Femur (tissue), 1 donor: Measurements from ENCODE around the gene CPLANE2.
"Not testable (repeated sequence)": the region's sequence is repeated elsewhere in the genome, so short reads cannot be mapped to it uniquely, and the experiment has no call there.

Experiments
- DNase-seq: peaks from one replicate; pipeline ENCODE4 v3.0.0-alpha.2; 2017

CPLANE2 gene

DNA sequence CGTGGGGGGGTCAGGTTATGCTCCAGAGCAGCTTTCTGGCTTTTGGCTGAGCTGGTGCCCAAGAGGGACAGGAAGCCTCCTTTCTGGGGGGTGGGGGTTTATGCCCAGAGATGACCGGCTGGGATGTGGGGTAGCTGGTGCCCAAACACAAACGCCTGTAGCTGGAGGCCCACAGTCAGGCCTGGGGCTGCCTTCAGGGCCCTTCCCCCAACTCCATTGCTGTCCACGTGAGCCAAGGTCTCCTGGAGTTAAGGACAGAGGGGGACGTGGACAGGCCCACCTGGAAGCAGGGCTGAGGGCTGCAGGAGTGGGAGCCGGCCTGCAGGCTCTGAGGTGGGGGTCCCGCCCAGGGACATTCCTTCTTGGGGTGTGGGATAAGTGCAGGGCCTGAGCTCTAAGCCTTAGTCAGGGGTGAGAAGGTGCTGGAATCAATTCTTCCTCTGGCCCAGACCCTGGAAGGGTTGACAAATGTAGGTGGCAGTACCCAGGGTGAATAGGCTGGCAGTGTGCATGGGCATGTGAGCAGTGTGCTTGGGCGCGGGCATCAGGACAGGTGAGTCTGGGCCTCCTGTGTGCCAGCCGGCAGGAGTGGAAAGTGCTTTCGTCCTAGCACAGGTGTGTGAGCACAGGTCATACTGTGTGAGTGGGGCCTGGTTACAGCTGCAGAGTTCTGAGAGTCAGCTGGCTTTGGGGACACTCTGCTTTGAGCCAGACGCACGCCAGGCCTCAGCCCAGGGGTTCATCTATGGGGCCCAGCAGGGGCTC lies 6.8 kb downstream of the CPLANE2 start:
- DNase-seq = no peak

GRCh38 chr1:16226490-16227179 lies 10.3 kb downstream of the CPLANE2 start:
- no peak for DNase-seq

DNA sequence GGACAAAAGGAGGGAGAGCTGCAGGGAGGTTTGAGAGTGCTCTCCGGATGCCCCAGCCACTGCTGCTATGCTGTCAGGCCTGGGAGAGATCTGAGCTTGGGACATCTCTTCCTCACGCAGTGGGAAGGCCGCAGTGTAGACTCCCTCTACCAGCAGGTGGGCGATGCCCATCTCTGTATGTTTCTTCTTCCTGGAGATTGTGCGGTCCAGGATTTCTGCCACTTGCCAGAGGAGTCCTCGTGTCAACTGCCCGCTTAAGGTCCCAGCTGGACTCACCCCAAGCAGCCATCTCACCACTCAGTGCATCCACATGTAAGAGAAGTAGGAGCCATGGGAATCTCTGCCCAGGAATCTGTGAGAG lies 10.9 kb downstream of the CPLANE2 start:
- DNase-seq = no peak

DNA sequence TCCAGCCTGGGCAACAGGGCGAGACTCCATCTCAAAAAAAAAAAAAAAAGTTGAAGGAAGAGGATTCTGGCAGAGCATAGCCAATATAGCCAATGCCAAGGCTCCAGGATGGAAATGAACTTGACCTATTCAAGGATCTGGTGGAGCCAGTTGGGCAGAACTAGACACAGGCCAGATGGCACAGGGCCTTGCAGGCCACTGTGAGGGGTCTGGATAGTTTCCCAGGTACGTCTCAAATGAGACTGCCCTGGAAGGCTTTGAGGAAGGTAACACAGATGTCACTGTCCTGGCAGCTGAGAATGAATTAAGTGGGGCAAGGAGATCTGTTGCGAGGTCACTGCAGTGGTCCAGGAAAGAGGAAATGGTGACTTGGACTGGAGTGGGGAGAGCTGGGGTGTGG lies 12.5 kb downstream of the CPLANE2 start:
- no peak for DNase-seq

GRCh38 chr1:16222716-16223115 lies 14.3 kb downstream of the CPLANE2 start:
- not testable (repeated sequence) for DNase-seq

DNA sequence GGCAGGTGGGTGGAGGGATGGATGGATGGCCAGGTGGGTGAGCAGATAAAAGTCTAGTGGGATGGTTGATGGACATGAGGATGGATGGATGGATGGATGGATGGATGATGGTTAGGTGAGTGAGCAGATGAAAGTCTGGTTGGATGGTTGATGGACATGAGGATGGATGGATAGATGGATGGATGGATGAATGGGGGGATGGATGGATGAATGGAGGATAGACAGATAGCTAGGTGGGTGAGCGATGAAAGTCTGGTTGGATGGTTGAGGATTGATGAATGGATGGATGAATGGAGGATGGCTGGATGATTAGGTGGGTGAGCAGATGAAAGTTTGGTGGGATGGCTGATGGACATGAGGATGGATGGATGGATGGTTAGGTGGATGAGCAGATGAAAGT lies 15.5 kb downstream of the CPLANE2 start:
- DNase-seq = no peak

DNA sequence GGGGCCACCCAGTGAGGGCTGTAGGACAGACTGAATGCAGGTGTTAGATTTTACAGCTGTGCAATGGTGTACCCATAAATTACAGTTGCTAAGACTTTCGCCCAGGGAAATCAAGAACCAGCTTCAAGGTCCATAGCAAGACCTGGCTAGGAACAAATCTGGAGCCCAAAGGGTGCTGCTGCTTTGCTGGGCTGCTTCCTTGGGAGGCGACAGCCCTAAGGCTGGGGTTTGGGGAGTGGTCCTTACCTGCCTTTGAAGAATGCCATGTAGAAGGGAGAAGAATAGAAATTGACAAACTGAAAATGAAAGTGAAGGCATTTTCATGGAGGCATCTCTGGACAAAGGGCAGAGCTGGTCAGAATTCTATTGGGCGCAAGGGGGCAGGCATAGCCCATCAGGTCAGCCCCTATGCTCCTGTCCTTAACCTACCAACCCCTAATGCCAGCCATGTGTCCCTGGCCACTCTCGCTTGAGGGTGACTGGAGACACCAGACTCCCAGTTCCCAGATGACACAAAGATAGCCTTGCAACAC lies 16.9 kb downstream of the CPLANE2 start:
- no peak for DNase-seq

GRCh38 chr1:16218674-16219071 lies 18.3 kb downstream of the CPLANE2 start:
- no peak for DNase-seq

DNA sequence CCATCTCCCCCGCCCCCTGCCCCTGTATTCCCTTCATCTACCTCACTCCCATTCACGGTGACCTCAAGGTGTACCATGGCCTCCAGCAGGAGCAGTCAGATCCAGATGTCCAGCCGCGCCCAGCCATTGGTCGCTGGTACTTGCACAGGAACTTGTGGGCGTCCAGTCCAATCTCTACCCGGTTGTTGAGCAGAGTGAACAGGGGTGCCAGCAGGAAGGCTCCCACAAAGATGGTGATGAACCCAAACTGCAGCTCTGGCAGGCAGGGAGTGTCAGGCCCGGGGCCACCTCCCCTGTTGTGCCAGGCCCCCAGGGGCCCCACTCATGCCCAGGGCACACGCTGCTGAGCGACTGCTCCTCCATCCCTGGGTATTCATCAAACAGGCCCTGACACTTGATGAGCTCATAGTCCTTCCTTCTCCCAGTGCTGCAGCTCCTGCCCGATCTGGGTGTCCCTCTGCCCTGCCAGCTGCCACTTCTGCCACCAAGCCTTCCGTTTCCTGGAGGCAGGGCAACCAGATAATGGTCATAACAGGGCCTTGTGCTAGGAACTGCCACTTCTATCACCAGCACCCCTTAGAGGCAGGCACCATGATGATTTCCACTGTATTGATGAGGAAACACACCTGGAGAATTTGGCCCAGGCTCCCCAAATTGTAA lies 18.8 kb downstream of the CPLANE2 start:
- no peak for DNase-seq

GRCh38 chr1:16217061-16217785 lies 19.8 kb downstream of the CPLANE2 start:
- DNase-seq = peak; percentile 99

DNA sequence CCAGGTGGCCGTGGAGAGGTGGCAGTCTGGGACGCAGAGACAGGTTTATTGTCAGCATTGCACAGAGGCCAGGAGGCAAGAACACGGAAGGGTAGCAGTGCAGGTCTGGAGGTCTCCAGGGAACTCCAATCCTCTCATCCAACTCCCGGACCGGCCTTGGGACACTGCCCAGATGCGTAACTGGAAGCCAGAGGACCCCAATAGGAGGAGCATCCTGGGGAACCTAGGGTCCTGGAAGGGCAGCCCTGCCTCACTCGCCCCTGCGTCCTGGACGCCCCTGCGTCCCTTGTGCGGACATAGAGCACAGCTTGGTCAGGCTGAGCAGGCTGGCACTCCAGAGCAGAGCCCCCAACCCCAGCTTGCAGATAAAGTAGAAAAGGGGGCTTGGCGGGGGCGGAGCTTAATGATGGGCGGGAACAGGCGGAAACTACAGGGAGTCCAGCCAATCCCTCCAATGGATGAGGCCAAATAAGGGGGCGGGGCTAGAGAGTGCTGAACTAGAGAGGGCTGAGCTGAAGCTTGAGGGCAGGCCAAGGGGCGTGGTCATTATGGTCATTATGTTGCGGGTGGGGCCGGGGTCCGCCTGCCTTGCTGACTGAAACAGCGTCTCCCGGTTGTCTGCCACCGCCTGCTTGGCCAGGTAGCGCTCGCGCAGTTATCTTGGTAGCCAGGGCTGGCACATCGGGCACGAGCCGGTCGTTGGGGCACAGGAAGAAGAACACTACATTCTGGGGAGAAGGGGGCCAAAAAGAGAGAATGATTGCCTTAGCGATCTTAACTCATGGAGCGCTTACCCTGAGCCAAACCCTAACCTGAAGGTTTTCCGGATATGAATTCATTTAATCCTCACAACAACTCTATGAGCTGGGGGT lies 20.9 kb downstream of the CPLANE2 start:
- DNase-seq = peak; percentile 94

DNA sequence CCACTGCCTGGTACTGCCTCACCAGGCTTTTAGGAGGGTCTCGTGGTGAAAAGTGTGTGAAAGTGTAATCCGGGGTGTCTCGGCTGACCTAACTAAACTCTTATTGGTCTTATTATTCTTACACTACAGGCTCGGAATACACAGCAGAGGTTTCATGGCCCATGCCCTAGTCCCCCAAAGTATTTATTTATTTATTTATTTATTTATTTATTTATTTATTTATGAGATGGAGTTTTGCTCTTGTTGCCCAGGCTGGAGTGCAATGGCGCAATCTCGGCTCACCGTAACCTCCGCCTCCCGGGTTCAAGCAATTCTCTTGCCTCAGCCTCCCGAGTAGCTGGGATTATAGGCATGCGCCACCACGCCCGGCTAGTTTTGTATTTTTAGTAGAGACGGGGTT lies 21.7 kb downstream of the CPLANE2 start:
- DNase-seq = not testable (repeated sequence)

DNA sequence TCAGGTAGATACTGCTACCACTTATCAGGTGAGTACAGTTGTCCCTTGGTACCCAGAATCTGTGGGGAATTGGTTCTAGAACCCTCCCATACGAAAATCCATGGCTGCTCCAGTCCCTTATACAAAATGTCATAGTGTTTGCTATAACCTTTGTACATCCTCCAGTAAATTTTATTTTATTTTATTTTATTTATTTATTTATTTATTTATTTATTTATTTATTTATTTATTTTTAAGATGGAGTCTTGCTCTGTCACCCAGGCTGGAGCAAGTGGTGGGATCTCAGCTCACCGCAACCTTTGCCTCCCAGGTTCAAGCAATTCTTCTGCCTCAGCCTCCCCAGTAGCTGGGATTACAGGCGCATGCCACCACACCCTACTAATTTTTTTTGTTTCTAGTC lies 23.4 kb downstream of the CPLANE2 start:
- not testable (repeated sequence) for DNase-seq

- no peak for DNase-seq
Measured at GRCh38 chr1:16213013-16213412, 24.0 kb downstream of the CPLANE2 start.

- no peak for DNase-seq
Measured at GRCh38 chr1:16212251-16212961, 24.6 kb downstream of the CPLANE2 start, which contains the start of gene ARHGEF19. Gene ARHGEF19, minus strand, starts transcription at chr1:16212652. Its CDS starts 3,598 bp downstream, at chr1:16209054.

DNA sequence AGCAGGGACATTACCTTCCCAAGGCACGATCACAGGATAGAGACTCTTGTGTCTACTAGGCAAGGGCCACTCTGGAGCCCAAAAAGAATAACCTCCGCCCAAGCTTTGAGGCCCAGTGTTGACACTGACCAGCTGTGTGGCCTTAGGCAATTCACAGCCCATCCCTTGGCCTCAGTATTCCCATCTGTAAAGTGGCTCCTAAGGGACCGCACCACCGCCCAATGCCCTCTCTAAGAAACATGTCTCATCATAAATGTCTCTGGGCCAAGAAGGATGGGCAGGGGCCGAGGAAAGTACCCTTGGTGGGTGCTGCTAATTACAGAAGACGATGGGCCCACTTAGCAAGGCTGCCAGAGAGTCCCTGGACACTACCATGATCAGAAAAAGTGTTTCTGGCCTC lies 25.2 kb downstream of the CPLANE2 start:
- DNase-seq = no peak

GRCh38 chr1:16210581-16210980 lies 26.4 kb downstream of the CPLANE2 start:
- DNase-seq = no peak

DNA sequence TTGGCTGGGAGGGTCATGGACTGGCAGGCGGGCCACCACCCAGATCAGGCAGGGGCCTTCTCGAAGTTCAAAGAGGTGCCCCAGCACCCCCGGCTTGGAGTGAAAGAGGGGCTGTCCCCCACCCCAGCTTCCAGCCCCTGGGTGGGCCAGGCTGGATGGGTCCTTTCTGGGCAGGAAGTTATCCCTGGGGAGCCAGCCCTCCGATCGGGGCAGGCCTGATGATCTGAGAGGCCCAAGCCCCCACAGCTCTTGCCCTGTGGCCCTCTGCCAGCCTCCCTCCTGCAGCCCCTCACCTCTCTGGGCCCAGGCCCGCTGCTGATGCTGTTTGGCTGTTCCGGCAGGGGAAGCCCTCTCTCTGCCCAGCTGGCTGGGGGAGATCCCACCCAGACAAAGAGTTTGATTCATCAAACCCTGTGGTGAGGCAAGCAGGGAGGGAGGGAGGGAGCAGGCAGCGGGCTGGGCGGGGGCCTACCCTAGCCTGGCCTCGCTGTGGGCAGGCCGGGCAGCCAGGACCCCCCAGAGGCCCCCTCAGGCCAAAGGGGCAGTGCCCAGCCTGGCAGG lies 27.1 kb downstream of the CPLANE2 start:
- peak; percentile 76 for DNase-seq

DNA sequence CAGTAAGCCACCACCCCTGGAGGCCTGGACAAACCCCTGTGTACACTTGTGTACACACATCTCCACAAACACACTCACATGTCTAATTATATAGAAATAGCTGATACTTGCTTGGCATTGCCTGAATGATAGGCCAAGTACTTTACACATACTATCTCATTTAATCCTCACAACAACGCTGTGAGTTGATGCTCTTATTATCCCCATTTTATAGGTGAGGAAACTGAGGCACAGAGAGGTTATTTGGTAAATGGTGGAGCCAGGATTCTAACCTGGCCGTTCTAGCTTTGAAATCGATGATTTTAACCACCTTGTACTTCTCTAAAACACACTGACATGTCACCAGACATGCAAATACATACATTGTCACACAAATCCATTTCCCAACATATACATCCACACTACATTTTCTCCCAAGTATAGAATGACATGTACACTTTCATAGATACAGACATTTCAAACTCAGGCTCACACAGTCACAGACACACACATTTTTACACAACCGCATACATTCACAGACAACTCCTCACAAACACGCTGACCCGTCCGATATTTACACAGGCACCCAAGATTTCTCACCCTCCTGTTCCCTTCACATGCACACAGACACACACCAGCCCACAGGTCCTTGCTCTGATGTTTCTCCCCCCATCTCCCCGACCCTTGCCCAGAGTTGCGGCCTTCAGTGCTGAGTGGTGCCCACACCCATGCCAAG lies 27.7 kb downstream of the CPLANE2 start:
- no peak for DNase-seq
